Measurements from ENCODE around the gene CTNNA1. TPM values are rescaled to one million over a fixed set of nuclear protein-coding genes. Genes with fewer than 3 reads are reported as not detected.

The CTNNA1 gene
- total and polyA plus RNA-seq, 2 donors (not counting 3 experiments of a cell fraction or from before 2014, with no cell fraction given) = 156 to 394 TPM

DNA sequence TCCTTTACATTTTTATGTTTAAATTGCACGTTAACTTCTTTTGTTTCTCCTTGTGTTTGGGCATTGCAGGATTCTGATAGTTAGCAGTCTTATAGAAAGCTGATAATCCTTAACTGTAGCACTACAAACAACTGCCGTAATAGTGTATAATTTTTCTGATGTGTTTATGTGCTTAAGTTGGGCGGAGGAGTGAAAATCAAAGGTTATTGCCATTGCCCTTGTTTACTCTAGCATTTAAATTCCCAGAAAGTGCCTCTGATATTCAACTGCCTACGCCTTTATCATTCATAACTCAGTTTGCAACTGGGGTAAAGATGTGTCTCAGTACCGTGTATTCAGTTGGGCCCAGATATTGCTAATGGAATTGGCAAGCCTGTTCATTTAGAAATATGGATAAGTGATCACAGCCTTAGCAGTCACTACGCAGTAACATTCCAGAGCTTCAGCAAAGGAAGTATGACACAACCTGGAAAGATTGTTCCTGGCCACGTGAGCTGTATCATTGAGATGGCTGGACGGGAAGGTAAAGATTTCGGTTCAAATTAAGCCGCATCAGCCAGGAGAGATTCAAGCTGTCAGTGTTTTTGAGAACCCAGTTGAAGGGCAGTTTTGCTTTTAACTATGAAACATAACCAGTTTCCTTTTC lies 150.0 kb downstream of the CTNNA1 start:
- no peaks in the 10 kb centered on the region for H3K27me3 ChIP-seq (ENCODE audit: control insufficient read depth in 2 of 2, insufficient read depth in 2 of 2, low read length in 2 of 2)
- peaks cover 2% of the 10 kb centered on the region for H4K20me1 ChIP-seq (replicated peaks; ENCODE audit: control insufficient read depth, extremely low read depth, insufficient read depth, low read length)
- H3K36me3 ChIP-seq (ENCODE audit: control insufficient read depth in 2 of 2, extremely low read depth in 1 of 2, insufficient read depth in 2 of 2, low read length in 2 of 2) = peaks cover 8 to 10% of the 10 kb centered on the region in 2 experiments
- H3K9me1 ChIP-seq (replicated peaks; ENCODE audit: control insufficient read depth, extremely low read depth, insufficient read depth, low read length) = no peaks in the 10 kb centered on the region
- H3K4me1 ChIP-seq (ENCODE audit: control insufficient read depth, extremely low read depth, insufficient read depth, low read length) = peaks cover 50% of the 10 kb centered on the region
- H2AFZ ChIP-seq (ENCODE audit: low read depth, low read length) = no peak overlapping the region
- ChIA-PET CTCF (interaction anchor here (0.8 to 1.5 kb wide), 2 partner anchors 39 to 55 kb away, joined by 3 read pairs; no protein-coding TSS in a partner anchor), POLR2A (interaction anchor here (0.6 kb wide), 1 partner anchor 145 kb away, joined by 9 read pairs; no protein-coding TSS in a partner anchor)
- H3K4me2 ChIP-seq (ENCODE audit: insufficient read depth, low read length) = peak overlapping the region; percentile 18
- H3K9me3 ChIP-seq (replicated peaks; ENCODE audit: control insufficient read depth, insufficient read depth, low read length) = no peaks in the 10 kb centered on the region
- TSS peak; percentile 50 for BruUV-seq (replicated peaks)
- peaks cover 3% of the 10 kb centered on the region for H3K79me2 ChIP-seq (ENCODE audit: control insufficient read depth, insufficient read depth, low read length)
- no peak overlapping the region for H3K4me3 ChIP-seq (replicated peaks in 1 of 3; ENCODE audit: insufficient read depth in 1 of 3, low read depth in 1 of 3, low read length in 3 of 3)
- DNase-seq (ENCODE audit: low read depth, low spot score) (peak; percentile 77), FAIRE-seq (peak; percentile 85)
- intact Hi-C loops (cut with micrococcal nuclease) = loop anchor here (5.0 kb wide), 2 partner anchors 61 to 141 kb away; no protein-coding TSS in a partner anchor
- H3K27ac ChIP-seq (ENCODE audit: insufficient read depth, low read depth, low read length) = peak overlapping the region; percentile 36
- H3K9ac ChIP-seq (replicated peaks; ENCODE audit: extremely low read depth, insufficient read depth, low read length) = peak overlapping the region; percentile 34
- TF ChIP-seq JUN (IDR thresholded peaks at IDR 0.05; ENCODE audit: borderline replicate concordance, insufficient read depth, insufficient read length, low read depth) (peak; percentile 82), MYC (IDR thresholded peaks at IDR 0.05; ENCODE audit: low read depth, low read length) (no peak), GATA2 (IDR thresholded peaks at IDR 0.05; ENCODE audit: insufficient read depth, insufficient read length, low read depth, low read length) (no peak)
- TF ChIP-seq, protein P1, sequence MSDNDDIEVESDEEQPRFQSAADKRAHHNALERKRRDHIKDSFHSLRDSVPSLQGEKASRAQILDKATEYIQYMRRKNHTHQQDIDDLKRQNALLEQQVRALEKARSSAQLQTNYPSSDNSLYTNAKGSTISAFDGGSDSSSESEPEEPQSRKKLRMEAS (IDR thresholded peaks at IDR 0.05; ENCODE audit: insufficient read depth, insufficient read length) = peak; percentile 73
- dilution Hi-C loops (cut with MboI; ENCODE audit: extremely low pct_ligation_motif_present, low sequenced_read_pairs) = no loop called here

DNA sequence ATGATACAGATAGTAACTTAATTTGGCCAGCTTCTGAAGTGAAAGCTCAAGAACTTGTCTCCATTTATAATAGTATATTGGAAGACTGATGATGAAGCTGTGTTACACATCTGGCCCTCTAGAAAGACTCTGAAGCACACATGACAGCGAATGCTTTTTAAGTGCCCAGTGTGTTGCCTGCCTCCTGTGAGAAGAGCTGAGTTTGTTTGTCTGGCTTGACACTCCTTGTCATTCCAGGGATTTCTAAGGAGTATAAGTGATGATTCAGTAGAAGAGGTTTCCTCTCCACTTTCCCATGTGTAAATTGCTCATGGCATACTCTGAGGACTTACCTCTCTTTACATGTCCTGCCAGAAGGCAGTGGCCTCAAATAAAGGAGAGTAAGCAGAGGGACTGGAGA lies 152.3 kb downstream of the CTNNA1 start:
- dilution Hi-C loops (cut with MboI; ENCODE audit: extremely low pct_ligation_motif_present, low sequenced_read_pairs) (no loop called here), intact Hi-C loops (cut with micrococcal nuclease) (no loop called here)
- H3K9me3 ChIP-seq (replicated peaks; ENCODE audit: control insufficient read depth, insufficient read depth, low read length) = no peaks in the 10 kb centered on the region
- no peak overlapping the region for H3K9ac ChIP-seq (replicated peaks; ENCODE audit: extremely low read depth, insufficient read depth, low read length)
- ChIA-PET CTCF (interaction anchor here (0.7 kb wide), 1 partner anchor 80 kb away, joined by 4 read pairs; no protein-coding TSS in a partner anchor), POLR2A (no interaction called here)
- H3K4me1 ChIP-seq (ENCODE audit: control insufficient read depth, extremely low read depth, insufficient read depth, low read length) = peaks cover 29% of the 10 kb centered on the region
- BruUV-seq (replicated peaks) = no TSS peak
- peaks cover 10 to 12% of the 10 kb centered on the region in 2 experiments for H3K36me3 ChIP-seq (ENCODE audit: control insufficient read depth in 2 of 2, extremely low read depth in 1 of 2, insufficient read depth in 2 of 2, low read length in 2 of 2)
- TF ChIP-seq EZH2 (IDR thresholded peaks at IDR 0.05; ENCODE audit: borderline replicate concordance, low read depth, low read length, severe bottlenecking) (no peak), GATA2 (IDR thresholded peaks at IDR 0.05; ENCODE audit: insufficient read depth, insufficient read length, low read depth, low read length) (no peak), POLR2AphosphoS5 (IDR thresholded peaks at IDR 0.05; ENCODE audit: insufficient read depth, low read depth, low read length) (no peak), JUN (IDR thresholded peaks at IDR 0.05; ENCODE audit: borderline replicate concordance, insufficient read depth, insufficient read length, low read depth) (no peak), FOS (IDR thresholded peaks at IDR 0.05; ENCODE audit: borderline replicate concordance, insufficient read depth, low read length) (no peak), MYC (IDR thresholded peaks at IDR 0.05; ENCODE audit: low read depth, low read length) (no peak), POLR2A (IDR thresholded peaks at IDR 0.05; ENCODE audit: low read depth, low read length) (no peak)
- TF ChIP-seq, protein P2, sequence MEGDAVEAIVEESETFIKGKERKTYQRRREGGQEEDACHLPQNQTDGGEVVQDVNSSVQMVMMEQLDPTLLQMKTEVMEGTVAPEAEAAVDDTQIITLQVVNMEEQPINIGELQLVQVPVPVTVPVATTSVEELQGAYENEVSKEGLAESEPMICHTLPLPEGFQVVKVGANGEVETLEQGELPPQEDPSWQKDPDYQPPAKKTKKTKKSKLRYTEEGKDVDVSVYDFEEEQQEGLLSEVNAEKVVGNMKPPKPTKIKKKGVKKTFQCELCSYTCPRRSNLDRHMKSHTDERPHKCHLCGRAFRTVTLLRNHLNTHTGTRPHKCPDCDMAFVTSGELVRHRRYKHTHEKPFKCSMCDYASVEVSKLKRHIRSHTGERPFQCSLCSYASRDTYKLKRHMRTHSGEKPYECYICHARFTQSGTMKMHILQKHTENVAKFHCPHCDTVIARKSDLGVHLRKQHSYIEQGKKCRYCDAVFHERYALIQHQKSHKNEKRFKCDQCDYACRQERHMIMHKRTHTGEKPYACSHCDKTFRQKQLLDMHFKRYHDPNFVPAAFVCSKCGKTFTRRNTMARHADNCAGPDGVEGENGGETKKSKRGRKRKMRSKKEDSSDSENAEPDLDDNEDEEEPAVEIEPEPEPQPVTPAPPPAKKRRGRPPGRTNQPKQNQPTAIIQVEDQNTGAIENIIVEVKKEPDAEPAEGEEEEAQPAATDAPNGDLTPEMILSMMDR (IDR thresholded peaks at IDR 0.05; ENCODE audit: extremely low read depth in 1 of 2, insufficient read depth in 1 of 2, low read depth in 1 of 2, low read length in 2 of 2) = no peak
- TF ChIP-seq, protein P1 (IDR thresholded peaks at IDR 0.05; ENCODE audit: insufficient read depth, insufficient read length) = no peak
- H3K27ac ChIP-seq (ENCODE audit: insufficient read depth, low read depth, low read length) = no peak overlapping the region
- no peaks in the 10 kb centered on the region for H3K27me3 ChIP-seq (ENCODE audit: control insufficient read depth in 2 of 2, insufficient read depth in 2 of 2, low read length in 2 of 2)
- DNase-seq (ENCODE audit: low read depth, low spot score) = no peak
- no peak for FAIRE-seq
- H3K4me2 ChIP-seq (ENCODE audit: insufficient read depth, low read length) = no peak overlapping the region
- no peaks in the 10 kb centered on the region for H3K9me1 ChIP-seq (replicated peaks; ENCODE audit: control insufficient read depth, extremely low read depth, insufficient read depth, low read length)
- H4K20me1 ChIP-seq (replicated peaks; ENCODE audit: control insufficient read depth, extremely low read depth, insufficient read depth, low read length) = peaks cover 3% of the 10 kb centered on the region
- no peak overlapping the region for H2AFZ ChIP-seq (ENCODE audit: low read depth, low read length)
- no peak overlapping the region for H3K4me3 ChIP-seq (replicated peaks in 1 of 3; ENCODE audit: insufficient read depth in 1 of 3, low read depth in 1 of 3, low read length in 3 of 3)
- H3K79me2 ChIP-seq (ENCODE audit: control insufficient read depth, insufficient read depth, low read length) = peaks cover 8% of the 10 kb centered on the region

Data from endothelial cell of umbilical vein (primary cell).